ENCODE measurements around the gene PHF8. TPM values are rescaled to one million over a fixed set of nuclear protein-coding genes. Genes with fewer than 3 reads are reported as not detected.

The PHF8 gene
- total RNA-seq, 2 experiments from 2014 or later = 41.3 to 45.6 TPM

- no peak overlapping the region for H3K4me3 Mint-ChIP-seq
- ChIA-PET CTCF (no interaction called here), POLR2A (no interaction called here)
- peaks cover 24% of the 10 kb centered on the region for H3K36me3 Mint-ChIP-seq (ENCODE audit: low read depth)
- H3K9me3 Mint-ChIP-seq = no peaks in the 10 kb centered on the region
- DNase-seq (no peak), ATAC-seq (no peak)
- H3K27ac Mint-ChIP-seq = no peak overlapping the region
- no peaks in the 10 kb centered on the region for H3K4me1 Mint-ChIP-seq (ENCODE audit: low read depth)
- no peaks in the 10 kb centered on the region for H3K27me3 Mint-ChIP-seq
- intact Hi-C loops (cut with micrococcal nuclease) = no loop called here
- no peak for TF ChIP-seq CTCF (IDR thresholded peaks at IDR 0.05)
Measured at GRCh38 chrX:54012830-54013500, 31.3 kb downstream of the PHF8 start.

GRCh38 chrX:54007682-54008081 is 36.6 kb downstream of the PHF8 start:
- Mint-ChIP-seq H3K4me1 (ENCODE audit: low read depth) (no peaks in the 10 kb centered on the region), H3K36me3 (ENCODE audit: low read depth) (peaks cover 27% of the 10 kb centered on the region), H3K4me3 (no peak overlapping the region), H3K27ac (no peak overlapping the region), H3K27me3 (no peaks in the 10 kb centered on the region), H3K9me3 (no peaks in the 10 kb centered on the region)
- TF ChIP-seq CTCF (IDR thresholded peaks at IDR 0.05) = no peak
- no peak for DNase-seq
- ChIA-PET POLR2A (no interaction called here), CTCF (no interaction called here)
- intact Hi-C loops (cut with micrococcal nuclease) = no loop called here
- ATAC-seq = no peak

- H3K27ac Mint-ChIP-seq = no peak overlapping the region
- ChIA-PET POLR2A (no interaction called here), CTCF (interaction anchor here (0.7 kb wide), 1 partner anchor 363 kb away, joined by 3 read pairs; no protein-coding TSS in a partner anchor)
- H3K27me3 Mint-ChIP-seq = no peaks in the 10 kb centered on the region
- no peak for ATAC-seq
- no peaks in the 10 kb centered on the region for H3K4me1 Mint-ChIP-seq (ENCODE audit: low read depth)
- H3K36me3 Mint-ChIP-seq (ENCODE audit: low read depth) = peaks cover 28% of the 10 kb centered on the region
- no peak overlapping the region for H3K4me3 Mint-ChIP-seq
- DNase-seq = no peak
- intact Hi-C loops (cut with micrococcal nuclease) = no loop called here
- no peaks in the 10 kb centered on the region for H3K9me3 Mint-ChIP-seq
- TF ChIP-seq CTCF (IDR thresholded peaks at IDR 0.05) = no peak
Measured at GRCh38 chrX:53997724-53998123, 46.5 kb downstream of the PHF8 start.

- H3K27me3 Mint-ChIP-seq = no peaks in the 10 kb centered on the region
- ATAC-seq (no peak), DNase-seq (no peak)
- H3K4me1 Mint-ChIP-seq (ENCODE audit: low read depth) = no peaks in the 10 kb centered on the region
- H3K27ac Mint-ChIP-seq = no peak overlapping the region
- ChIA-PET CTCF (no interaction called here), POLR2A (no interaction called here)
- H3K4me3 Mint-ChIP-seq = no peak overlapping the region
- intact Hi-C loops (cut with micrococcal nuclease) = no loop called here
- no peaks in the 10 kb centered on the region for H3K9me3 Mint-ChIP-seq
- TF ChIP-seq CTCF (IDR thresholded peaks at IDR 0.05) = no peak
- peaks cover 26% of the 10 kb centered on the region for H3K36me3 Mint-ChIP-seq (ENCODE audit: low read depth)
Measured at GRCh38 chrX:53992589-53992988, 51.7 kb downstream of the PHF8 start.

- no peak for TF ChIP-seq CTCF (IDR thresholded peaks at IDR 0.05)
- H3K27me3 Mint-ChIP-seq = no peaks in the 10 kb centered on the region
- no peaks in the 10 kb centered on the region for H3K9me3 Mint-ChIP-seq
- H3K4me1 Mint-ChIP-seq (ENCODE audit: low read depth) = no peaks in the 10 kb centered on the region
- ATAC-seq = no peak
- intact Hi-C loops (cut with micrococcal nuclease) = no loop called here
- no peak overlapping the region for H3K4me3 Mint-ChIP-seq
- ChIA-PET CTCF (no interaction called here), POLR2A (no interaction called here)
- no peak overlapping the region for H3K27ac Mint-ChIP-seq
- H3K36me3 Mint-ChIP-seq (ENCODE audit: low read depth) = peaks cover 24% of the 10 kb centered on the region
- DNase-seq = no peak
Measured at GRCh38 chrX:53990171-53990570, 54.1 kb downstream of the PHF8 start.
